GM12892 (cell line): ENCODE measurements around the gene TEX52.

ENCODE experiments used
- DNase-seq: peaks from one replicate; pipeline ENCODE4 v3.0.0; 2011; ENCODE audit not compliant: insufficient read length
- FAIRE-seq: peaks from 2 replicates; lab custom pipeline; 2011; peaks lifted over from hg19 to GRCh38; lab: Jason Lieb, UNC
- POLR2A ChIP-seq: IDR thresholded peaks from 2 replicates; pipeline ENCODE4 v1.6.1; 2011; ENCODE audit warnings: low read depth, low read length, control low read depth
- POLR2AphosphoS5 ChIP-seq: IDR thresholded peaks from 2 replicates; pipeline ENCODE4 v1.6.1; 2011; ENCODE audit warnings: low read depth, low read length, control low read depth
- TAF1 ChIP-seq: IDR thresholded peaks from 2 replicates; pipeline ENCODE4 v1.6.1; 2011; ENCODE audit warnings: low read depth, mild to moderate bottlenecking, control low read depth, low read length, borderline replicate concordance

The TEX52 gene

GRCh38 chr12:2841056-2841650, 15.7 kb downstream of the TEX52 start:
- no peak for TF ChIP-seq TAF1
- no peak for TF ChIP-seq POLR2A
- TF ChIP-seq POLR2AphosphoS5: no peak
- no peak for DNase-seq
- no peak for FAIRE-seq

GRCh38 chr12:2836574-2836973, 20.3 kb downstream of the TEX52 start:
- peak; percentile 42 for FAIRE-seq
- TF ChIP-seq TAF1: no peak
- DNase-seq: no peak

GRCh38 chr12:2835691-2836403, 21.0 kb downstream of the TEX52 start:
- FAIRE-seq: no peak
- no peak for DNase-seq
- TF ChIP-seq POLR2AphosphoS5 (no peak), TAF1 (no peak), POLR2A (no peak)

GRCh38 chr12:2834581-2835491, 22.0 kb downstream of the TEX52 start, which contains the start of gene NRIP2:
Gene NRIP2, minus strand, starts transcription at chr12:2835035. Its CDS starts 52 bp downstream, at chr12:2834983.
- FAIRE-seq (no peak), DNase-seq (no peak)
- TF ChIP-seq POLR2AphosphoS5 (no peak), TAF1 (no peak), POLR2A (no peak)

- DNase-seq: no peak
- TF ChIP-seq POLR2A (no peak), POLR2AphosphoS5 (no peak), TAF1 (no peak)
- FAIRE-seq: no peak
Measured at GRCh38 chr12:2833810-2834209, 23.0 kb downstream of the TEX52 start.

- no peak for TF ChIP-seq TAF1
- FAIRE-seq: no peak
- no peak for DNase-seq
Measured at GRCh38 chr12:2833327-2833726, 23.5 kb downstream of the TEX52 start.

GRCh38 chr12:2832550-2833127, 24.2 kb downstream of the TEX52 start:
- DNase-seq: no peak
- no peak for FAIRE-seq
- no peak for TF ChIP-seq TAF1
- no peak for TF ChIP-seq POLR2AphosphoS5
- no peak for TF ChIP-seq POLR2A

GRCh38 chr12:2829275-2829674, 27.6 kb downstream of the TEX52 start:
- FAIRE-seq: no peak
- TF ChIP-seq POLR2A: no peak
- no peak for TF ChIP-seq POLR2AphosphoS5

GRCh38 chr12:2826721-2827515, 29.9 kb downstream of the TEX52 start:
- TF ChIP-seq POLR2AphosphoS5: no peak
- no peak for TF ChIP-seq POLR2A
- TF ChIP-seq TAF1: no peak
- FAIRE-seq (no peak), DNase-seq (no peak)

More at GRCh38 chr12:2829275-2829674, 27.6 kb downstream of the TEX52 start:
- DNase-seq: no peak

GRCh38 chr12:2826036-2826435, 30.8 kb downstream of the TEX52 start:
- DNase-seq (no peak), FAIRE-seq (no peak)
- no peak for TF ChIP-seq POLR2A
- TF ChIP-seq POLR2AphosphoS5: no peak
- no peak for TF ChIP-seq TAF1

GRCh38 chr12:2825132-2825531, 31.7 kb downstream of the TEX52 start:
- DNase-seq (no peak), FAIRE-seq (no peak)
- TF ChIP-seq POLR2AphosphoS5 (no peak), TAF1 (no peak), POLR2A (no peak)
